GM18508 (cell line): ENCODE results near the gene LRP2.
"Not testable (repeated sequence)": the region's sequence is repeated elsewhere in the genome, so short reads cannot be mapped to it uniquely, and the experiment has no call there.

Experiments
- ATAC-seq: cut with Tn5 transposase; IDR thresholded peaks from one replicate; pipeline ENCODE4 v1.9.1; 2021; ENCODE audit warnings: moderate number of reproducible peaks; ENCODE audit not compliant: insufficient read depth, unreplicated experiment

LRP2 gene

DNA sequence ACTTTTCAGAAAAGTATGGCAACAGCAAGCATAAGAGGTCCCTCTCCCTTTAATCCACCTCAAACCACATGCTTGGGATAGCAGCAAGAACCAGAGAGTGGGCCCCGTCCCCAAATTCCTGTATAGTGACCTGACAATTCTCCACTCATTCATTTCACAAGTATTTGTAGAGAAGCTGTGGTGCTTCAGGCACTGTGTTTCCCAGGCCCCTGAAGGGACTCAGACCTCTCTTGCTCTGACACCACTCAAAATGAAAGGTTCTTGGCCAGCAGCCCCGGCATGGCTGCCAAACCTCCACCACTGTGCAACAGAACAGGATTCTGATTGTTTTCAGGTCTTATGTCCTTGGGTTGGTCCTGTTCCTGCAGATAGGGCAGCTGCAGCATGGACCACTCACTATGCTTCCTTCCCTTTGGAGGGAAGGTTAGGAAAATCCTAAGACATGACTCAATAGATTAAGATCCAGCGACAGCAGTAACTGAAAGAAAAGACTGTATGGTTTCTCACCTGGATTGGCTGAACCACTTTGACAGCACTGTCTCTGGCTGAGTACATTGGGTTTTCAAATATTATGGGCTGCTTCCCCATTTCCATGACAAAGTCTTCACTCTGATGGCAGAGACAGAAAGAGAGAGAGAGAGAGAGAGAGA is 225.3 kb downstream of the LRP2 start:
- ATAC-seq = no peak

GRCh38 chr2:169136428-169136827 is 225.9 kb downstream of the LRP2 start:
- ATAC-seq = not testable (repeated sequence)

GRCh38 chr2:169134272-169134671 is 228.1 kb downstream of the LRP2 start:
- ATAC-seq = not testable (repeated sequence)

DNA sequence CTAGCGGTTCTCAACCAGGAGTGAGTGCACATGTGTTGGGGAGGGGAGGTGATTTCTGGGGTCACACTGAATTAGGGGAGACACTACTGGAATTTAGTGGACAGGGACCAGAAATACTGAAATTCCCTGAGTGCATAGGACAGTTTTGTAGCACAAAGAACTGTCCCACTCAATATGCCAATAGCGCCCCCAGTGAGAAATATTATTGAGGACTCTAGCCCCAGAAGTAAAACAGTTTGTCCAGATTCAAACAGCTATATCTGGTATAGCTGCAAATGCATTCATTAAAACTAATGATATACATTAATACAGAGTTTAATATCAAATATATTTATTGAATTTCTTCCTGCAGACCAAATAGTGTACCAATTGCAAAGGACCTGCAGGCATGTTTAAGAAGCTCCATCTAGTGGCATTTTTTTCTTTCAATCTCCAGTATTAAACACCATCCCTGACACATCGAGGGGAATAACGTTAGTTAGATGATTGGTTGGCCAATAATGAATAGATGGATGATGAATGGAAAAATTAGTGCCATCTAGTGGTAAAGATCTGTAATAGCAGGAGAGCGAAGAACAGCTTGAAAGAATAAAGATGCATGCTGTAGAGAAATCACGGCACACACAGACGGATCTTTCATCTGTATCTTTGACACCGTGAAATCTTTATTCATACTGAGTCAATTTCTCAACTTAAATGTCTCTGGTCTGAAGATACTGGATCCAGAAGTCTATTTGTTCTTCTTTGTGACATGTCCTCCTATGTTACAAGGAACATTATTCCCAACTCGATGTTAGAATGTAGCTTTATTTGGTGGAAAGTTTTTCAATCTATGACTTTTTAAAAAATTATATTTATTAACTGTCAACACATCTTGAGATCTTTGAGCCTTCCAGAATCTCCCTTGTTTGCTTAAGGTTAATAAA is 230.5 kb downstream of the LRP2 start:
- peak; percentile 75 for ATAC-seq

- no peak for ATAC-seq
Observed at GRCh38 chr2:169129703-169130243, 232.6 kb downstream of the LRP2 start.

- no peak for ATAC-seq
Observed at GRCh38 chr2:169119851-169120250, 242.5 kb downstream of the LRP2 start.

GRCh38 chr2:169119123-169119760 is 243.1 kb downstream of the LRP2 start:
- ATAC-seq = no peak

- no peak for ATAC-seq
Observed at GRCh38 chr2:169118060-169118459, 244.3 kb downstream of the LRP2 start.

DNA sequence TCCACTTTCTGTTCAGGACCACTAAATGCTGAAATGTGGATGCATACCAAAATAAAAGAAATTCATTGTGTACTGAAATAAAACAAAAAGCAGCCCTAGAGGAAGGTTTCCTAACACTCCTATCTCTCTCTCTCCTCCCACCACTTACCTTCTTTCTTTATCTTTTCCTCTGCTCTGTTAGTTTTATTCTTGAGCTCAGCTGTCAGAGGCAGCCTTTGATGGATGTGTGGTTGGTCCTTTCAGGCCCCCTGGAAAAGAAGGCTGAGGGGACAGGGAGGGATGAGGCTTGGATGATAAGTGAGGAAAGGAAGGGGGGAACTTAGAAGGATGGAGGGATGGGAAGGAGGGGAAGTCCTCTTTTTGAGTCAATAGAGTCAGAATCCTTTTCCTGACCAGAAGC is 245.3 kb downstream of the LRP2 start:
- ATAC-seq = no peak

DNA sequence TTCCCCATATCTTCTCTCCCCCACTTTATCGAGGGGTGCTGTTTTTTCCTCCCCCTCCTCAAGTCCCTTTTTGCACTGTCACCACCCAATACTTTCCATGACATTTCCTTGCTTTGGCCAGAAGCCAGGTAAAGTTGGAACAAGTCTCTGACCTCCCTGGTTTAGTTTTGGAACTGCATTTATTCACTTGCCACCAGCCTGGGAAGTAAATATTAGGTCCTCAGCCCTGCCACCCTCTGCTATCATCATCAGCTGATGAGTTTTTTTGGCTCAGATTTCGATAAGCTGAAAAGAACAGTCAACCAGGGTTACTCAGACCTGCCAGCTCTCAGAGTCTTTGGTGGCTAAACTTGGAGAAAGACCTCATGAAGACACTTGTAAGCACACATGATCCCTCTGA is 246.0 kb downstream of the LRP2 start:
- ATAC-seq = no peak

DNA sequence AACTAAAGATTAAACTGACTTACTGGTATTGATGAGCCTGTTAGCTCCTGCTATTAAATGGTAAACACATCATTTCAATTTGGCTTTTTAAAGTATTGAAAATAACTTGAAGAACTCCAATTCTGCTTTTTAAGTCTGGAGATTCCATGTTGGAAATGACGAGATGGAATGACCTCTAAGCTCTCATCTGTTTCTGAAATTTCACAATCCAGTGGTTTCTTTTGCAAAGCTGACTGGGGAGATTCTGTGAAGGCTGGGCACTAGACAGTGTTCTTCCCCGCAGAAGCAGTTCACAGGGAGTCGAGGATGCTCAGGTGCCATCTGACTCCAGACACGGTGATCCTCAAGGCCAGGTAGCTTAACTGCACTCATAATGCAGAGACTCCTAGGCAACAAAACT is 248.3 kb downstream of the LRP2 start:
- no peak for ATAC-seq

DNA sequence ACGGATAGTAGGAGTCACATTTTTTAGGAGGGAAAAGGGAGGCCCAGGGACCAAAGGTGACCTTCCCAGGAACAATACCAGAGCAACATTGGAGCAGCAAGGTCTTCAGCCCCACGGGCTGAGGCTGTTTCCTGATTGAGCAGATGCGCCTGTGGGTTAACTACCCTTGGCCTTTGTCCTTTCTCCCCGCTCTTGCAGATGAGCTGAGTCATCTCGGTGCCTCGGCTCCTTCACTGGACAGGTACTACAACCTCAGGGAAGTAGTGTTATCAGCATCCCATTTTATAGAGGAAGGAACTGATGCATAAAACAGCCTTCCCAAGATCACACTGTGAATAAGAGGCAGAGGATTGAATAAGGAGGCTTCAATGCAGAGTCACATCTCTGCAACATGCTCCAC is 249.5 kb downstream of the LRP2 start:
- no peak for ATAC-seq

GRCh38 chr2:169110916-169111315 is 251.4 kb downstream of the LRP2 start:
- ATAC-seq = no peak

GRCh38 chr2:169110419-169110818 is 251.9 kb downstream of the LRP2 start:
- no peak for ATAC-seq

DNA sequence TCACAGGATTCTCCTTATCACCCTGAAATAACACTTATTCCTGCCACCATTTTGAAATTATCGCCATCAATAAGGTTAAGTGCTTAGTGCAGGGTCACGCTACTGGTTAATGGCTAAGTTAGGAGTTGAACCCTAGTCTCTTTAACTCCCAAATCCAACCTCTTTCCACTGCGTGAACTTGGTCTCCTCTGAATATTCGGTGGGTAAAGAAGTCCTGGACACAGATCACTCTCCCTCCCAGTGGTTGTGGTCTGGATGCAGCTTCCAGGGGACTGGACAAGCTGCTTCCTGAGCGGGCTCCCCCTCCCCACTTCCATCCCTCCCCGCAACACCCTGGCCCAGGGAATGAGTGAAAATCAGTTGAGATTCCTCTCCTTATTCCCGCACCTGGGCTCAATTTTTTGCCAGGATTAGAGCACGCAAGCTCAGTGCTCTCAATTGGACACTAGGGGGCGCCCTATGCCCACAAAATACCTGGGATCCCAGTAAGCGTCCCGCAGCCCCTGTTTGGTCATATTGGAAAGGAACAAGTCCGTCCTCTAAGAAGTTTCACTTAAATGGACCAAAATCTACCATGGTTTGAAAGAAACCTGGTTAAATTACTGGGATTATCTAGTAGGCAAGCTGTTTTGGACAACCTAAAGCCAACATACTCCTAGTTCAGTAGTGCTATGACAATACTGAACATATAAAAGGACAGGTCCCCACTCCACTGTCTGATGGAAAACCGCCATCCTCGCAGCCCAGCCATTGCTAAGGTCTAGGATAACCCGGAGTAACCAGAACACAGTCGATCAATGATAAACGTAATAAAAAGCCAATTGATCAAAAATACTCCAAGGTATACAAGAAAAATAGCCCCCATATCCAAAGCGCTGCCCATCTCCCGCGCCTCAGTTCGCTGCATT is 252.6 kb downstream of the LRP2 start:
- no peak for ATAC-seq

- ATAC-seq = no peak
Observed at GRCh38 chr2:169108099-169108884, 254.0 kb downstream of the LRP2 start.

DNA sequence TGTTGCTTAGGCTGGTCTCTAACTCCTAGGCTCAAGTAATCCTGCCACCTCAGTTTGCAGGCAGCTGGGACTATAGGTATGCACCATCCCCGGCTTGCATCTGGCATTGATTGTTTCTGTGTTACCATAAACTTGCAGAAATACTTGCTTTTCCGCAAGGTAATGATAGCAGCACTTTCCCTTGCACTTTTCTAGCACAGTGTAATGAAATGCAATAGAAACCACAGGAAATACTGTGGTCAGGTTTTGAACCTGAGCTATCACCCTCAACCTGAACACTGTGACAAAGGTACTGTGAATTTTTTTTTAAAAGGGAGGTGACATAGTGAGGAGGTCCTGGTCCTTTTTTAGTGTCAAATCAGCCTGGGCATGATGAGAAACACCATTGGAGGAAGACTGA is 254.7 kb downstream of the LRP2 start:
- peak; percentile 85 for ATAC-seq

GRCh38 chr2:169106563-169107545 is 255.5 kb downstream of the LRP2 start:
- ATAC-seq = no peak
